HG02840 (cell line): ENCODE results near the gene SRGAP2.
"Not testable (repeated sequence)": the region's sequence is repeated elsewhere in the genome, so short reads cannot be mapped to it uniquely, and the experiment has no call there.

Source experiments
- ATAC-seq: cut with Tn5 transposase; IDR thresholded peaks from one replicate; pipeline ENCODE4 v1.9.1; 2021; ENCODE audit warnings: mild to moderate bottlenecking, moderate library complexity, moderate number of reproducible peaks; ENCODE audit not compliant: unreplicated experiment, low FRiP score

SRGAP2 gene

GRCh38 chr1:206203364-206204158, at the start of gene SRGAP2:
Gene SRGAP2, plus strand, starts transcription at chr1:206203541. Its CDS starts 2,430 bp downstream, at chr1:206205971.
- peak; percentile 10 for ATAC-seq

DNA sequence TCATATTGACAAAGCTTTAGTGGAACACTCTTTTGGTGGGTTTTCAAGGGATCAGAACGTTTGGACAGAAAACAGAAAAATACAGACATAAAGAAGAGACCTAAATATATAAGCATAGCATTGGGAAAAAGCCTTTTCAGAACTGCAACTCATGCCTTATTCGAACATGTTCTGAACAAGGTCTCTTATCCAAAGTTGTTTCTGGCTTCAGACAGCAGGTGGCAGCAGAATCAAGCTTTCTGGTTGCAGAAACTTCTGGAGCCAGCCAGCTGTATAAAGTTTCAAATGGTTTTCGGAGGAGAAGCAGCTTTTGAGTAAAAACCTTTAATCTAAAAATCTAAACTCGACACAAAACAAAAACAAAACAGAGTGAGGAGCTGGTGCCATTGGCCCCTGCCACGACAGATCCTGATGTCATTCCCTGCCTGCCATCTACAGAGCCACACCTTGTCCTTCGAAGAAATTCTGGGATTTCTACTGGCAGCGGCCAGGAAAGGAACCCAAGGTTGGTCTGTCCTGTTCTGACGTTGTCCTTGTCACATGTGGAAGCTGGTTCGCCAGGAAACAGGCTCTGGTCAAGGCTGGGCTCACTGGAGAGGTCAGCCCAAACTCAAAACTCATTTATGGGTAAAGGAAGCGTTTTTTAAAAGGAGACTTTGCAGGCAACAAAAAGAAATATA, 35.9 kb upstream of the SRGAP2 start:
- ATAC-seq = not testable (repeated sequence)

DNA sequence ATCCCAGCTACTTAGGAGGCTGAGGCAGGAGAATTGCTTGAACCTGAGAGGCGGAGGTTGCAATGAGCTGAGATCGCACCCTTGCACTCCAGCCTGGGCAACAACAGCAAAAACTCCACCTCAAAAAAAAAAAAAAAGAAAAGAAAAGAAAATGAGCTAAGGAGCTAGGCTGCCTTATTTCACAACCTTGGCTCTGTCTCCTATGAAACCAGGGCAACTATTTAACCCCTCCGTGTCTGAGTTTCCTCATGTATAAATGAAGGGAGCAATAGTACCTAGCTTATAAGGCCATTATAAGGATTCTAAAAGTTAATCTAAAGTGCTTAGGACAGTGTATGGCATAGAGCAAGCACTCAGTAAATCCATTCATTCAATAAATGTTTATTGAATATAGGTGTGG, 33.5 kb upstream of the SRGAP2 start:
- not testable (repeated sequence) for ATAC-seq

GRCh38 chr1:206173110-206173719, 30.1 kb upstream of the SRGAP2 start:
- not testable (repeated sequence) for ATAC-seq

- not testable (repeated sequence) for ATAC-seq
These were observed 29.0 kb upstream of the SRGAP2 start for GRCh38 chr1:206174182-206174868.

DNA sequence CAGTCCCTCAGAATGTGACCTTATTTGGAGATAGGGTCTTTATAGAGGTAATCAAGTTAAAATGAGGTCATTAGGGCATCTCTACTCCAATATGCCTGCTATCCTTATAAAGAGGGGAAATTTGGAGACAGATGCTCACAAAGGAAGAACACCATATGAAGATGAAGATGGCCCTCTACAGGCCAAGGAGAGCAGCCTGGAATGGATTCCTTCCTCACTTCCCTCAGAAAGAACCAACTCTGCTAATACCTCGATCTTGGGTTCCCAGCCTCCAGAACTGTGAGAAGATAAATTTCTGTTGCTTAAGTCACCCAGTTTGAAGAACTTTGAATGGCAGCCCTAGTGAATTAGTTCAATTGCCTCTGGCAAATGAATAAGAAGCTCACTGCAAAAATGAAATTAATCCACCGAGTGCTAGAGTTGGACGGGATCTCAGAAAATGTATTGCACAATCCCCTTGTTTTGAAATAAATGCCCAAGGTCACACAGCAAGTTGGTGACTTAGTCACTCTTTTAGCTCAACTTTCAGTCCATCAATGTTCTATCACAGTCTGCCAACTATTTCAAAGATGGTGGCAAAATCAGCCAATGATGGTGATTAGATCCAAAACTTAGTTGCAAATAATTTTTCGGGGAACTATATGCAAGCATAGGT, 27.8 kb upstream of the SRGAP2 start:
- not testable (repeated sequence) for ATAC-seq

- ATAC-seq = not testable (repeated sequence)
These were observed 27.2 kb upstream of the SRGAP2 start for GRCh38 chr1:206176114-206176502.

DNA sequence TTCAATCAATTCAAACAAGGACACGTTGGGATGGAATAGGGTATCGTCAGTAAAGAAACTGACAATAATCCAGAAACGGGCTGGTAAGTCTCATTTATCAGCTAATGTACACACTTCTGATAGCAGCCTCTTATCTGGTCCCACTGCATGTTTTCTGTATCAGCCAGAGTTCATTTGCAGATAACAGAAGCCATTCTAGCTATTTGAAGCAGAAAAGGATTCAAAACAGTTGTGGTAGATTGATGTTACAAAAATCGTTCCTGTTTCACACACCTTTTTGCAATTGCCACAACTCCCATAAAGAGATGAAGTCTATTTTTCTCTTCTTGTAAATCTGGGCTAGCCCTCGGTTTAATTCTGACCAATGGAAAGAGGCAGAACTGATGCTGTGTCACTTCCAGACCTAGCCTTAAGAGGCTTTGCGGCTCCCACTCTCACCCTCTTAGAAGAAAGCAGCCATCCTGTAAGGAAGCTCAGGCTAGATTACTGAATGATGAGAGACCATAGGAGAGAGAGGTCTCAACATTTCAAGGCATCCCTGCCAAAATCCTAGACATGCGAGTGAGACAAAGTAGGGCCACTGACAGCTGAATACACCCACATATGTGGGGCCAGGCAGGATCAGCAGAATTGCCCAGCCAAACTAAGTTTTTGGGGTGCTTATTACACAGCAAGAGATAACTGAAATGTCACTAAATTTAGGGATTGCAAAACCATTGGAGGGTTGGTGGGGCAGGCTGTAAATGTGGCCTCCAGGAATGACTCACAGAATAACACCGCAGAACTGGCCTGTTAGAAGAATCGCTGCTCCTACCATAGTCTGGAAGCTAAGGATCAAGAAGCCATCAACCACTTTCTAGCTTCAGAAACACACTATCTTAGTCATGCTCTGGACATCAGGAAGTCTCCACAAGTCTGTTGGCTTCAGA, 25.0 kb upstream of the SRGAP2 start:
- ATAC-seq = not testable (repeated sequence)

GRCh38 chr1:206179666-206180065, 23.7 kb upstream of the SRGAP2 start:
- not testable (repeated sequence) for ATAC-seq

DNA sequence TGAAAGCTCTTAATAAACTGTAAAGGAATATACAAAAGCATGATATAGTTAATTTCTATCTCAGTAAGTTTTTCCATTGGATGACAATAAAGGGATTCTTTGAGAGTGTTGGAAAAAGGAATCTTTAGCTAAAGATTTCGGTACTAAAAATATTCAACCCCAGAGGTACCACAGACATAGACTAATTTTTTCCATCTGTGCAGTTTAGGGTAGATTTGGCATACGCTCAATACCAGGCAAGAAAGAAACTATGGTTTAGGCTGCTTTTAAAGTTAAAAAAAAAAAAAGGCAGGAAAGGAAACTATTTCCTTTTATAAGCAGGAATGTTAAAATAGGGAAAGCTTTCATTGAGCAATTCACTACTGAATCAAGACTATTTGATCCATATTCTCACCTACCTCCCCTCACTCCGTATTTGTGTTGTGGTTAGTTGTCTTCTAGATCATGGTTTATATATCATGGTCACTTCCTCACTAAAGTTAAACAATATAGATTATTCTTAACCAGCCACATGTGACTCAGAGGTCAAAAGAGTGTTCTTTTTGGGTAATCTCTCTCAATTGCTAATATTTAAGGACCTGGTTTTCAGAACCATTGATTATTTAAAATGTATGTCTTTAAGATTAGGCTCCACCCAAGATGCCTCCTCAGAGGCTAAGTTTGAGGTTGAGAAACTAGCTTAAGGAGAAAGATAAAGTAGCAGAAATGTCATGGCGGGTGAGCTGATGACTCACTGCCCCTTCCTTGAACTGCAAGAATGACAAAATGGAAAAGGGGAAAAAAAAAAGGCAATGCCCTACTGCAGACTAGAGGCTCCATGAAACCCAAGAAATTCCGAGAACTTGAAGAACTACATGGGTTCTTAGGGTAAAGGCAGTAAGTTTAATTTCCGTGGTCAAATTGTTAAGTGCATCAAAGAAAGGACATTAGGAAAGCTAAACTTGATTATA, 20.7 kb upstream of the SRGAP2 start:
- ATAC-seq = not testable (repeated sequence)

DNA sequence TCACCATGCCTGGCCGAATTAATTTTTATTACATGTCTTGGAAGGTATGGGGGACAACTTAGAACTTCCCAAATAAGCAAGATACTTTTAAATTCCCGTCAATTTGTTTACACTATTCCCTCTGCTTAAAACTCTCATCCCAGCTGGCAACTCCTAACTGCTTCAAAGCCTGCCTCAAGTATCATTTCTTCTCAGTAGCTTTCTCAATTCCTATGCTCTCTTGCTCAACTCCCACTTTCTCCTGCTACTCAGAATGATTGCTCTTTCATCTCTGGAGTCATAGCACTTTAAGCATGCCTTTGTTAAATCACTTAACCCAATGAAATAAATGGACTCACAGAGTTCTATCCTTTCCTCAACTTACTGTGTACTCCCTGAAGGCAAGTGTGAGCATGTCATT, 19.6 kb upstream of the SRGAP2 start:
- ATAC-seq = not testable (repeated sequence)

DNA sequence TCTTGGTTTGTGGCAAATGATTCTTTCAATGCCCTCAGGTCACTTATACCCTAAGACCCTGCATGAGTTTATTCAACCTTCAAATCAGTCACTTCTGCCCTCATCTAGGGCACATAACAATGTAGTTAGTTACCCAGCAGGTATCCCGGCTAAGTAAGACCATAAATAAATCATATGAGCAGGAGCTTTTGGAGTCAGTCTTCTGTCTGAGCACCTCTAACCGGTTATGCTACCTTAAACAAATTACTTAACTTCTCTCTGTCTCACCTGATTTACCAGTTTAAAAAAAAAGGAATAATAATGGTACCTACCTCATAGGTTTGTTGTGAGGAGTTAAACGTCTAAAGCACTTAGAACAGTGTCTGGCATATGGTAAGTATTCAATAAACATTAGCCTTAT, 17.6 kb upstream of the SRGAP2 start:
- ATAC-seq = not testable (repeated sequence)

GRCh38 chr1:206186826-206187225, 16.5 kb upstream of the SRGAP2 start:
- not testable (repeated sequence) for ATAC-seq

DNA sequence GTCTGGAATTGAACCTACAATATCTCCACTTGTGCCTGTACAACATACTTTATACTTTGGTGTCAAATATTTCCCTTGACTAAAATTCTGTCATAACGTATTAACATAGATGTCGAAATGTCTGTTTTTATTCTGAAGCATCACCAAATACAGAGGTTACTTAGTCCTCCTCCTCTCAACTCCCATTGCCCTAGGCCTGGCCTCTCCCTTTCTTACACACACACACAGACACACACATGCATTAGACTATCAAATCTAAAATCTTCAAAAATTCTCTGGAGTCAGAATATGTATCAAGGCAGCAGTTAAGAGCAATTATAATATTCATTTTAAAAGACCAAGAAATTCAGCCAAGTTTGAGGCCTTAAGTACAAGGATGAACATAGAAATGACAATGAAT, 8.2 kb upstream of the SRGAP2 start:
- not testable (repeated sequence) for ATAC-seq

- ATAC-seq = not testable (repeated sequence)
These were observed 6.5 kb upstream of the SRGAP2 start for GRCh38 chr1:206196748-206197424.

- ATAC-seq = peak; percentile 88
These were observed 465 bp upstream of the SRGAP2 start, which contains the start of gene FAM72A for GRCh38 chr1:206202789-206203363. Gene FAM72A, minus strand, starts transcription at chr1:206202839. Its CDS starts 814 bp downstream, at chr1:206202025.

- not testable (repeated sequence) for ATAC-seq
These were observed 794 bp downstream of the SRGAP2 start for GRCh38 chr1:206204159-206204511.
